CD1c-positive myeloid dendritic cell (primary cell): ENCODE results near the gene SARDH.
"Not testable (repeated sequence)": the region's sequence is repeated elsewhere in the genome, so short reads cannot be mapped to it uniquely, and the experiment has no call there.

Experiments
- DNase-seq: peaks from one replicate; pipeline ENCODE4 v3.0.0-alpha.2; 2016; ENCODE audit errors: extremely low spot score

The SARDH gene

GRCh38 chr9:133632806-133633680 lies 105.1 kb downstream of the SARDH start:
- no peak for DNase-seq

DNA sequence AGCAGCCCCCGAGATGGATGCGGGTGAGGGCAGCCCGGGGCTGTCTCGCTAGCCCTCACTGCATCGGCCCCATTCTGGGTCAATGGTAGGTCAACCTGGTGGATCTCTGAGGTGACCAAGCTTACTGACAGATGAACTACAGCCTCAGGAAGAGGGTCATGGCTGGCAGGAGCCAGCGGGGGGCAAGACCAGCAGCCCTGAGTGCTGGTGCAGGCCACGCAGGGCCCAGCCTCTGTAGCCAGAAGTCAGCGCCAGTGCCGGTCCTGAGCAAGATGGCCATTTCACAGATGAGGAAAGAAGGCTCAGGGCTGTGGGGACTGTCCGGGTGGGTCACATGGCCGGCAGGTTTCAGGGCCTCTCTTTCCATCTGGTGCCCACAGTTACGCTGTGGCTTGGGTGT lies 107.0 kb downstream of the SARDH start:
- no peak for DNase-seq

GRCh38 chr9:133629221-133630110 lies 108.7 kb downstream of the SARDH start:
- no peak for DNase-seq

GRCh38 chr9:133628766-133629165 lies 109.4 kb downstream of the SARDH start:
- DNase-seq = no peak

DNA sequence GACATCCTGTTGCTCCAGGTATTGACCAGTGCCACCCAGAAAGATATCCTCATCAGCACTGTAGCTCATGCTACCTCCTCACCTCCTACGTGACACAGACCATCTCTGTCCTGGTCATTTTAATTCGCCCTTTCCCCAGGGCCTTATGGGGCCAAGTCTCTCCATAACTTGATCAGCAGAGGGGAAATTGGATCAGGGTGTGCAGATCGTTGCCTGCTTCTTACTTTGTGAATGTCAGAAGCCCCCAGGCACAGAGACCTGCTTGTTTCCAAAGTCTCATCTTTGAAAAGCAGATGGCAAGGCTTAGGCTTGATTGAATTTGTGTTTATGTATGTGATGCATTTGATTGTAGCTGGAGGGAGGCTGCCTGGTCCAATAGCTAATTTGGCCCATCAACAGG lies 110.8 kb downstream of the SARDH start:
- no peak for DNase-seq

DNA sequence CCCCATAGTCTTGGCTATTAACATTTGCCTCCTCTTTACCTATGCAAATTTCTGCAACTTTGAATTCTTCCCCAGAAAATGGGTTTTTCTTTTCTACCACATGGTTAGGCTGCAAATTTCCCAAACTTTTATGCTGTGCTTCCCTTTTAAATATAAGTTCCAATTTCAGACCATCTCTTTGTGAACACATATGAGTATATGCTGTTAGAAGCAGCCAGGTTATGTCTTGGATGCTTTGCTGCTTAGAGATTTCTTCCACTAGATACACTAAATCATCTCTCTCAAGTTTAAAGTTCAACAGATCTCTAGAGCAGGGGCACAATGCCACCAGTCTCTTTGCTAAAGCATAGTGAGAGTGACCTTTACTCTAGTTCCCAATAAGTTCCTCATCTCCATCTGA lies 112.1 kb downstream of the SARDH start:
- not testable (repeated sequence) for DNase-seq

DNA sequence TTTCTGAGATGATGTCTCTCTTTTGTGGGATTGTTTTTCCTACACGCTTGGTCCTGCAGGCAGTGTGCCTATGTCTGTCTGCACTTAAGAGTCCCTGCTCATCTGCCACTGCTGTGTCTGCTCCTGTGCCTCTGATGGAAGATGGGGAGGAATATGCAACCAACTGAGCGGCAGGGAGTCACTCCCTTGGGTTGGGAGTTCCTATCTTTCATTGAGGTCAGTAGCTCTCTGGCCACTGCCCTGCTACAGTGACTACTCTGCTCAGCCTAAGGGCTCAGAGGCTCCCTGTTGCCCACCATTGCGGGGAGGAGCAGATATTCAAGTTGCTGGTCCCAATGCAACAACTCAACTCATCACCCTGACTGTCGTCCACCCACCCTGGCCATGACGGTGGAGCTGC lies 115.6 kb downstream of the SARDH start:
- DNase-seq = no peak

DNA sequence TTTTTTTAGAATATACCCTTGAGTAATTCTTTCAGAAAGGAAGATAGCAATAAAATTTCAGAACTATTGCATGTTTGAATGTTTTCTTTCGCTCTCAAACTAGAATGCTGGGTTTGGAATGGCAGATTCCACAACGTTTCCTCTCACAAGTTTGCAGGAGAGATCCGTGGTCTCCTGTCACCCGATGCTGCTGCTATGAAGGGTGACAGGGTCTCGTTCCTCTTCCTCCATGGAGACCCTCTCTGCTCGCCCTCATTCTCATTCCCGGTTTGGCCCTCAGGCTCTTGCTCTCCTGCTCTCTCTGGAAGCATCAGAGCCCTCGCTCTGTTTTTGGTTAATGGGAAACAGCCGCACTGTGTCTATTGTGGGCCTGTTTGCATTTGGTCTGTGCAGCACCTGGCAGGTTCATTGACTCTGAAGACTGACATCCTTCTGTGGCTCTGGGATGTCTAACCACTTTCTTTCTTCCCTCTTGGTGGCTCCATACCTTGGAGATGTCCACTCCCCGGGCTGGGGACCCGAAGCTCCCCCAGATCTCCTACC lies 116.4 kb downstream of the SARDH start:
- DNase-seq = no peak

DNA sequence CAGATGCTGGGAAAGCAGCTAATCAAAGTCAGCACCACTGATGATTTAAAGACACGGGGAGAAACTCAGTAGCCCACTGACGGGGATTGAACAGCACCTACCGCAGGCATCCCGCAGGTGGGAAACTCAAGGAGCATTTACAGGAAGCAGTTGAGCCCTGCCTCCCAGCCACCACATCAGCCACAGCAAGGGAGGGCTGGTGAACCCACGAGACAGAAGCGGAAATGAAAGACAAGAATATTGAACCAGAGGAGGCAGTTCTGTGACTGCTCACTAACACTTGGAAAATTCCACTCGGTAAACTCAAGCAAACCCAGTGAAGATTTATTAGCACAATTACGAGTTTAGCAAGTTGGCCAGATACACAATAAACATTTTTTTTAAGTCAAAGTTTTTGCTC lies 118.4 kb downstream of the SARDH start:
- DNase-seq = peak; percentile 54

- DNase-seq = no peak
Observed at GRCh38 chr9:133618726-133619125, 119.4 kb downstream of the SARDH start.

- no peak for DNase-seq
Observed at GRCh38 chr9:133616643-133617405, 121.3 kb downstream of the SARDH start.

DNA sequence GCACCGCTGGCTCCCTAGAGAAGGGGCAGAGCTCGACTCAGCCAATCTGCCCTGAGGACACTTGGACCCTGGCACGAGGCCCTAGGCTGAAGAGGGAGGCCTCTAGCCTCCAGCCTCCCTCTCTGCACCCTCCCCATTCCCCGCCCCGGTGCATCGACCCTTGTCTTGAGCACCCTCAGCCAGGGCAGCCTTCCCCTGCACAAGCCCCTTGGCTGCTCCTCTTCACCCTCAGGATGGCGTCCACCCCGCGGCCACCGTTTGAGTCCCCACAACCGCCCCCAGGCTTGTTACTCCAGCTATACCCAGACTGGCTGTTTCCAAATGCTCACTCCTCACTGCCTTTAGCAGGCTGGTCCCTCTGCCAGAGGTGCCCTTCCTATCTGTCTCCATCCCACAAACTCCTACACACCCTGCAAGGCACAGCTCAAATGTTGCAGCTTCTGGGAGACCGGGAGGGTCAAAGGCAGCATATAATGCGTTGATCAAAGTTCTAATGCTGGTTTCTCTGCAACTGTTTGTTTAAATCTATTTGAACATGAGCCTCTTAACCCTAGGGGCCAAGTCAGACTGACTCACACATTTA lies 122.5 kb downstream of the SARDH start:
- DNase-seq = no peak

- no peak for DNase-seq
Observed at GRCh38 chr9:133615186-133615585, 123.0 kb downstream of the SARDH start.

DNA sequence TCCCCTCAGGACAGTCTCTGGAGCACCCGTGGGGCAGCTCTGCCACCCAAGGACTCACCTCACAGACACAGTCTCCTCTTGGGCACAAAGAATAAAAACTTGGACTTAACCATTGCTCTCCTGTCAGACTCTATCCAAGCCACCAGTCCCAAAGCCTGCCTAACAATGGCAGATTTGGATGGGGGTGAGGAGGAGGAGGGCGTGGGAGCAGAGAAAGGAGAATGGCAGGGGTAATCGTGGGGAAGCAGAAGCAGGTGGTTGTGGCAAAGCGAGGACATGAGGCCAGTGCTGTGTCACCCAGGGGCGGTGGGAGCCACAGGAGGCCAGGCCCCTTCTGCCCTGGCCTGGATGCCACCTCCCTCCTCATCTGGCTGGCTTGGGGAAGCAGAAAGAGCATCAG lies 123.5 kb downstream of the SARDH start:
- no peak for DNase-seq

- DNase-seq = no peak
Observed at GRCh38 chr9:133614056-133614455, 124.1 kb downstream of the SARDH start.
